Measurements from ENCODE around the gene RPP14. TPM values are rescaled to one million over a fixed set of nuclear protein-coding genes. Genes with fewer than 3 reads are reported as not detected.

The RPP14 gene
- total RNA-seq, 4 donors from 2014 or later: 8.1 to 15.5 (median 11.1) TPM

GRCh38 chr3:58341376-58341775 is 35.3 kb downstream of the RPP14 start:
- Histone ChIP-seq H3K4me1 (peaks cover 0 to 13% (median 0%) of the 10 kb centered on the region in 3 donors), H3K27me3 (no peaks in the 10 kb centered on the region), H3K36me3 (peaks cover 0 to 17% (median 0%) of the 10 kb centered on the region in 3 donors), H3K27ac (no peak overlapping the region), H3K4me3 (no peak overlapping the region), H3K9me3 (no peaks in the 10 kb centered on the region)
- DNase-seq: no peak
- intact Hi-C loops (cut with DNase I): no loop called here
- WGBS, 2 donors: 86 to 96% methylated on average over 3 of the region's 3 CpGs
- no peak for TF ChIP-seq POLR2A (IDR thresholded peaks at IDR 0.05)
- TF ChIP-seq CTCF (IDR thresholded peaks at IDR 0.05): no peak

GRCh38 chr3:58342676-58343075 is 36.6 kb downstream of the RPP14 start:
- Histone ChIP-seq H3K27me3 (no peaks in the 10 kb centered on the region), H3K4me1 (peaks cover 0 to 10% (median 0%) of the 10 kb centered on the region in 3 donors), H3K36me3 (peaks cover 0 to 17% (median 0%) of the 10 kb centered on the region in 3 donors), H3K4me3 (no peak overlapping the region), H3K9me3 (no peaks in the 10 kb centered on the region), H3K27ac (no peak overlapping the region)
- 86 to 94% methylated on average over 5 of the region's 5 CpGs for WGBS, 2 donors
- intact Hi-C loops (cut with DNase I): no loop called here
- DNase-seq: no peak
- TF ChIP-seq CTCF (IDR thresholded peaks at IDR 0.05): no peak
- no peak for TF ChIP-seq POLR2A (IDR thresholded peaks at IDR 0.05)

DNA sequence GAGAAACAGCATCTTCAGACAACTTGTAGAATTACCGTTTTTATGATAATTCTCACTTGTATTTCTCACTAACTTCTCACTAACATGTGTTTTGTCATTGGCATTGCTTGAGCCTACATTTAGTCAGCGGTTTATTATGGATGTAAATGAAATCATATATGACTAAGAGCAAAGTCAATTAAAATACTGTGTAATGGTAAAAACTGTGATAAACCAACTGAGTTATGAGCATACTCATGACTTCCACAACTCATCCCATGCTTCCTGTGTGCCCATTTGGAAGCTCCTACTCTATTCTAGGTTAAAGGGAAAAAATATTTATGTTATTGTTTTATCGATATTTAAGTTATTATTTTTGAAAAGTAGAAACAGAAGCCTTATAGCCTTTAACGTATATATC is 39.4 kb downstream of the RPP14 start:
- no peaks in the 10 kb centered on the region for H3K9me3 ChIP-seq
- H3K27me3 ChIP-seq: no peaks in the 10 kb centered on the region
- peaks cover 0 to 11% (median 0%) of the 10 kb centered on the region in 3 donors for H3K36me3 ChIP-seq
- peaks cover 4 to 23% (median 8%) of the 10 kb centered on the region in 3 donors for H3K4me1 ChIP-seq
- DNase-seq: no peak
- no peak overlapping the region for H3K4me3 ChIP-seq
- intact Hi-C loops (cut with DNase I): no loop called here
- WGBS, 2 donors: 86 to 89% methylated on average over 4 of the region's 4 CpGs
- TF ChIP-seq CTCF (IDR thresholded peaks at IDR 0.05) (no peak), POLR2A (IDR thresholded peaks at IDR 0.05) (no peak)
- H3K27ac ChIP-seq: no peak overlapping the region

DNA sequence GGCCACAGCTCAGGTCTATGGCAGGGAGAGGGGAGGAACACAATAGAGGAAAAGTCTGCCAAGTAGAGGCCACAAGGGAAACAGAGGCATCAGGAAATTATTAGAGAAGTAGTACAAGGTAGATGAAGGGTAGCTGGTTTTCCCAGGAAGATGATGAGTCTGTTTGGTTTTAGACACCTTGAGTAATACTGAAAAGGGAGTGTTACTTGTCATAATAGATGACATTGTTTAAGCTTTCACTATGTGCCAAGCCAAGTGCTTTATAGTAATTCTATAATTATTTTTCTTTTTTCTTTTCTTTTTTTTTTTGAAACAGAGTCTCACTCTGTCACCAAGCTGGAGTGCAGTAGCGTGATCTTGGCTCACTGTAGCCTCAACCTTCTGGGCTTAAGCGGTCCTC is 40.3 kb downstream of the RPP14 start:
- Histone ChIP-seq H3K36me3 (peaks cover 0 to 7% (median 0%) of the 10 kb centered on the region in 3 donors), H3K4me3 (no peak overlapping the region), H3K27ac (no peak overlapping the region), H3K4me1 (peaks cover 8 to 28% (median 12%) of the 10 kb centered on the region in 3 donors), H3K9me3 (no peaks in the 10 kb centered on the region), H3K27me3 (no peaks in the 10 kb centered on the region)
- TF ChIP-seq CTCF (IDR thresholded peaks at IDR 0.05): no peak
- no peak for TF ChIP-seq POLR2A (IDR thresholded peaks at IDR 0.05)
- no peak for DNase-seq
- 81 to 83% methylated on average over 2 of the region's 2 CpGs for WGBS, 2 donors
- intact Hi-C loops (cut with DNase I): no loop called here

- no peaks in the 10 kb centered on the region for H3K27me3 ChIP-seq
- H3K4me3 ChIP-seq: no peak overlapping the region
- H3K9me3 ChIP-seq: no peaks in the 10 kb centered on the region
- H3K36me3 ChIP-seq: no peaks in the 10 kb centered on the region
- WGBS, 2 donors: 89 to 91% methylated on average over 6 to 7 of the region's 7 CpGs
- H3K4me1 ChIP-seq: peaks cover 8 to 34% (median 12%) of the 10 kb centered on the region in 3 donors
- no peak overlapping the region for H3K27ac ChIP-seq
- DNase-seq: no peak
- intact Hi-C loops (cut with DNase I): no loop called here
- TF ChIP-seq POLR2A (IDR thresholded peaks at IDR 0.05) (no peak), CTCF (IDR thresholded peaks at IDR 0.05) (no peak)
These were observed 41.9 kb downstream of the RPP14 start for GRCh38 chr3:58347984-58348383.

Measured in esophagus squamous epithelium (tissue), 5 donors.